Measurements from ENCODE around the gene CD84.
"Not testable (repeated sequence)": the region's sequence is repeated elsewhere in the genome, so short reads cannot be mapped to it uniquely, and the experiment has no call there.

Gene CD84

GRCh38 chr1:160567858-160568682 is 11.2 kb downstream of the CD84 start:
- DNase-seq, result no peak

- no peak for DNase-seq
Measured at GRCh38 chr1:160567341-160567740, 12.0 kb downstream of the CD84 start.

GRCh38 chr1:160565564-160565963 is 13.7 kb downstream of the CD84 start:
- DNase-seq, result no peak

- not testable (repeated sequence) for DNase-seq
Measured at GRCh38 chr1:160563230-160563629, 16.1 kb downstream of the CD84 start.

- not testable (repeated sequence) for DNase-seq
Measured at GRCh38 chr1:160562745-160563144, 16.6 kb downstream of the CD84 start.

GRCh38 chr1:160560806-160561205 is 18.5 kb downstream of the CD84 start:
- DNase-seq, result no peak

- DNase-seq, result no peak
Measured at GRCh38 chr1:160560045-160560705, 19.1 kb downstream of the CD84 start.

- not testable (repeated sequence) for DNase-seq
Measured at GRCh38 chr1:160559437-160559836, 19.9 kb downstream of the CD84 start.

GRCh38 chr1:160558660-160559380 is 20.5 kb downstream of the CD84 start:
- no peak for DNase-seq

- no peak for DNase-seq
Measured at GRCh38 chr1:160553778-160554177, 25.5 kb downstream of the CD84 start.

GRCh38 chr1:160552425-160552824 is 26.9 kb downstream of the CD84 start:
- DNase-seq, result no peak

- DNase-seq, result no peak
Measured at GRCh38 chr1:160550572-160551034, 28.7 kb downstream of the CD84 start.

GRCh38 chr1:160549665-160550006 is 29.7 kb downstream of the CD84 start:
- no peak for DNase-seq

- DNase-seq, result peak; percentile 73
Measured at GRCh38 chr1:160548960-160549664, 30.2 kb downstream of the CD84 start.

GRCh38 chr1:160548183-160548582 is 31.1 kb downstream of the CD84 start:
- DNase-seq, result peak; percentile 2

GRCh38 chr1:160547422-160547821 is 31.9 kb downstream of the CD84 start:
- peak; percentile 12 for DNase-seq

GRCh38 chr1:160546942-160547341 is 32.4 kb downstream of the CD84 start:
- no peak for DNase-seq

- DNase-seq, result peak; percentile 14
Measured at GRCh38 chr1:160544647-160545046, 34.6 kb downstream of the CD84 start.

GRCh38 chr1:160542303-160542945 is 36.9 kb downstream of the CD84 start:
- DNase-seq, result no peak

- DNase-seq, result no peak
Measured at GRCh38 chr1:160541622-160542302, 37.5 kb downstream of the CD84 start.

- DNase-seq, result no peak
Measured at GRCh38 chr1:160540859-160541233, 38.5 kb downstream of the CD84 start.

Measured in eye (tissue), 1 donor.